Ishikawa (cell line): ENCODE results near the gene MYH14.

Experiments
- CEBPB ChIP-seq: IDR thresholded peaks from 2 replicates; pipeline ENCODE4 v1.6.1; 2012
- CREB1 ChIP-seq: IDR thresholded peaks from 2 replicates; pipeline ENCODE4 v1.6.1; 2012; ENCODE audit warnings: low read depth
- EGR1 ChIP-seq: IDR thresholded peaks from 2 replicates; pipeline ENCODE4 v1.6.1; 2012
- EP300 ChIP-seq: IDR thresholded peaks from 2 replicates; pipeline ENCODE4 v1.6.1; 2012; ENCODE audit warnings: borderline replicate concordance
- FOXM1 ChIP-seq: IDR thresholded peaks from 2 replicates; pipeline ENCODE4 v1.6.1; 2012; ENCODE audit warnings: low read depth, borderline replicate concordance
- NFIC ChIP-seq: IDR thresholded peaks from 2 replicates; pipeline ENCODE4 v1.6.1; 2012
- RAD21 ChIP-seq: IDR thresholded peaks from 2 replicates; pipeline ENCODE4 v1.6.1; 2012; ENCODE audit warnings: low read depth
- TAF1 ChIP-seq: IDR thresholded peaks from 2 replicates; pipeline ENCODE4 v1.6.1; 2012; ENCODE audit warnings: low read depth, mild to moderate bottlenecking
- TCF12 ChIP-seq: IDR thresholded peaks from 2 replicates; pipeline ENCODE4 v1.6.1; 2012; ENCODE audit warnings: low read depth
- TEAD4 ChIP-seq: IDR thresholded peaks from 2 replicates; pipeline ENCODE4 v1.6.1; 2012
- USF1 ChIP-seq: IDR thresholded peaks from 2 replicates; pipeline ENCODE4 v1.6.1; 2012
- YY1 ChIP-seq: IDR thresholded peaks from 2 replicates; pipeline ENCODE4 v1.6.1; 2012; ENCODE audit warnings: low read depth
- ZBTB7A ChIP-seq: IDR thresholded peaks from 2 replicates; pipeline ENCODE4 v1.6.1; 2012; ENCODE audit warnings: low read depth
- TF ChIP-seq, protein P1 (sequence below): IDR thresholded peaks from 2 replicates; pipeline ENCODE4 v1.6.1; 2012
- TF ChIP-seq, protein P2 (sequence below): IDR thresholded peaks from 2 replicates; pipeline ENCODE4 v1.6.1; 2012; ENCODE audit warnings: low read depth, mild to moderate bottlenecking

MYH14 gene

DNA sequence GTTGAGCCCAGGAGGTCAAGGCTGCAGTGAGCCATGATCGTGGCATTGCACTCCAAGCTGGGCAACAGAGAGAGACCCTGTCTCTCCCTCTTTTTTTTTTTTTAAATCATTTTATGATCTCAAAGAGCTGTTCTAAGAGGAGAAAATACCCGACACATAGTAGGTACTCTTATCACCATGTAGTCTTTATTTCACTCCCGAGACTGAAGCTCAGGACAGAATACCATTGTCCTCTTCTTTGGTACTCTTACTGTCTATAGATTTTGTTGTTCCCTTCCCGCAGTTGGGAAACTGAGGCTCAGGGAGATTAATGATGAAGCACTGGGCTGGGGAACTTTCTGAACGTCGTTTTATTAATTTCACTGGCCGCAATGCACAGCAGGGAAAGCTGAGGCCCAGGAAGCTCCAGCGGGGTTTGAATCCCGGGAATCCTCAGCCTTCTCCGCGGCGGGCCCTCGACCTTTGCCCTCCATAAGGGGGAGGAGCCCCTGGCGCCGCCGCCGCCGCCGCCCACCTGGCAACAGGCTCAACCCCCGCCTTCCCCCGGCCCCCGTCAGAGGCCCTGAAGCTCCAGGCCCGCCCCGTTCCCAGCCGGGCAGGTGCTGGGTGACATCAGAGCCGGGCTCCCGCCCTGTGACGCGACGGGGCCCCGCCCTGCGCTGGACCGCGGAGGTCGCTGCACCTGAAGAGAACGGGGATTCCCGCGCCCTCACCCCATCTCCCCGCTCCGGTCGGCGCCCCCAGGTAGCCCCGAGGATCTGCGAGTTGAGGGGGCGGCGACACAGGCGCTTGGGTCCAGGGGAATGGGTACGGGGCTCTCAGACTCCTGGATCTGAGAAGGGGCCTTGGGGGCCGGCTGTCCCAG lies 1.6 kb downstream of the MYH14 start:
- TF ChIP-seq EP300, result no peak; the same call in 1 of the 2 replicates
- 0 out of 2 replicates have a peak, but pooled peaks have one; percentile 18 for TF ChIP-seq USF1
- peak; percentile 68 for TF ChIP-seq EGR1
- TF ChIP-seq, protein P1, sequence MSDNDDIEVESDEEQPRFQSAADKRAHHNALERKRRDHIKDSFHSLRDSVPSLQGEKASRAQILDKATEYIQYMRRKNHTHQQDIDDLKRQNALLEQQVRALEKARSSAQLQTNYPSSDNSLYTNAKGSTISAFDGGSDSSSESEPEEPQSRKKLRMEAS, result peak; percentile 37; the same call in 1 of the 2 replicates
- no peak for TF ChIP-seq RAD21
- TF ChIP-seq CEBPB, result peak; percentile 8; the same call in 1 of the 2 replicates
- TF ChIP-seq, protein P2, sequence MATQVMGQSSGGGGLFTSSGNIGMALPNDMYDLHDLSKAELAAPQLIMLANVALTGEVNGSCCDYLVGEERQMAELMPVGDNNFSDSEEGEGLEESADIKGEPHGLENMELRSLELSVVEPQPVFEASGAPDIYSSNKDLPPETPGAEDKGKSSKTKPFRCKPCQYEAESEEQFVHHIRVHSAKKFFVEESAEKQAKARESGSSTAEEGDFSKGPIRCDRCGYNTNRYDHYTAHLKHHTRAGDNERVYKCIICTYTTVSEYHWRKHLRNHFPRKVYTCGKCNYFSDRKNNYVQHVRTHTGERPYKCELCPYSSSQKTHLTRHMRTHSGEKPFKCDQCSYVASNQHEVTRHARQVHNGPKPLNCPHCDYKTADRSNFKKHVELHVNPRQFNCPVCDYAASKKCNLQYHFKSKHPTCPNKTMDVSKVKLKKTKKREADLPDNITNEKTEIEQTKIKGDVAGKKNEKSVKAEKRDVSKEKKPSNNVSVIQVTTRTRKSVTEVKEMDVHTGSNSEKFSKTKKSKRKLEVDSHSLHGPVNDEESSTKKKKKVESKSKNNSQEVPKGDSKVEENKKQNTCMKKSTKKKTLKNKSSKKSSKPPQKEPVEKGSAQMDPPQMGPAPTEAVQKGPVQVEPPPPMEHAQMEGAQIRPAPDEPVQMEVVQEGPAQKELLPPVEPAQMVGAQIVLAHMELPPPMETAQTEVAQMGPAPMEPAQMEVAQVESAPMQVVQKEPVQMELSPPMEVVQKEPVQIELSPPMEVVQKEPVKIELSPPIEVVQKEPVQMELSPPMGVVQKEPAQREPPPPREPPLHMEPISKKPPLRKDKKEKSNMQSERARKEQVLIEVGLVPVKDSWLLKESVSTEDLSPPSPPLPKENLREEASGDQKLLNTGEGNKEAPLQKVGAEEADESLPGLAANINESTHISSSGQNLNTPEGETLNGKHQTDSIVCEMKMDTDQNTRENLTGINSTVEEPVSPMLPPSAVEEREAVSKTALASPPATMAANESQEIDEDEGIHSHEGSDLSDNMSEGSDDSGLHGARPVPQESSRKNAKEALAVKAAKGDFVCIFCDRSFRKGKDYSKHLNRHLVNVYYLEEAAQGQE, result no peak
- peak; percentile 70 for TF ChIP-seq CREB1
- peak; percentile 61 for TF ChIP-seq NFIC
- no peak for TF ChIP-seq FOXM1
- 0 out of 2 replicates have a peak, but pooled peaks have one; percentile 10 for TF ChIP-seq YY1
- peak; percentile 51; the same call in 1 of the 2 replicates for TF ChIP-seq ZBTB7A
- peak; percentile 64; the same call in 1 of the 2 replicates for TF ChIP-seq TCF12
- no peak; the same call in 1 of the 2 replicates for TF ChIP-seq TEAD4
- TF ChIP-seq TAF1, result peak; percentile 21; the same call in 1 of the 2 replicates

DNA sequence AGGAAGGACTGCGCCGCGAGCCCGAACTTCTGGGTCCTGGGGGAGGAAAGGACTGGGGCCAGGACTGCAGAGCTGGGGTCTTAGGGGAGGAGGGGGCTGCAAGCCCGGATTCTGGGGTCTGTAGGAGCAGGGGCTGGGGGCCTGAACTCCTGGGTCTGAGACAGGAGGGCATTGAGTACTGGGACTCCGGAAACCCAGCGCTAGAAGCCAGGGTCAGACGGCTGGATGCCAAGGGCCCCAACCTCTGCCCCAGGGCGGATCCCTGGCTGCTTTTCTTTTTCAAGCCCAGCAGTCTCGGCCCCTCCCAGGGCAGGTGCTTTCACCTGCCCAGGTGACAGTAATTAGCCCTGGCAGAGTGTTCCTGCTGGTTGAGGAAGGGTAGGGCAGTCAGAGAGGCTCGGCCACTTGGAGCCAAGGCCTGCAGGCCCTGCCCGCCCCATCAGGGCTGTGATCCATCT lies 2.3 kb downstream of the MYH14 start:
- TF ChIP-seq USF1 (0 out of 2 replicates have a peak, but pooled peaks have one; percentile 15), YY1 (no peak), TCF12 (peak; percentile 56)

- TF ChIP-seq USF1 (no peak), TCF12 (no peak), YY1 (no peak), ZBTB7A (no peak), CEBPB (no peak), EP300 (no peak), TEAD4 (no peak), NFIC (no peak), TAF1 (no peak), FOXM1 (no peak), EGR1 (no peak), CREB1 (no peak), RAD21 (no peak)
- TF ChIP-seq, protein P2, result no peak
- TF ChIP-seq, protein P1, result no peak
Measured at GRCh38 chr19:50206191-50206590, 2.8 kb downstream of the MYH14 start.

- TF ChIP-seq, protein P1, result no peak
- no peak for TF ChIP-seq TCF12
- TF ChIP-seq CEBPB, result no peak
- TF ChIP-seq CREB1, result no peak
- TF ChIP-seq USF1, result no peak
- no peak for TF ChIP-seq NFIC
- no peak for TF ChIP-seq FOXM1
- no peak for TF ChIP-seq ZBTB7A
- no peak for TF ChIP-seq RAD21
- TF ChIP-seq, protein P2, result no peak
- TF ChIP-seq TEAD4, result no peak
- no peak for TF ChIP-seq EP300
- TF ChIP-seq EGR1, result no peak
Measured at GRCh38 chr19:50207730-50208129, 4.3 kb downstream of the MYH14 start.
